Panc1 (cell line): ENCODE data around the gene SOCS6. TPM values are rescaled to one million over a fixed set of nuclear protein-coding genes. Genes with fewer than 3 reads are reported as not detected.

Source experiments
- ATAC-seq: fragments of 200-7000 bp; cut with Tn5 transposase; 2 replicates; pipeline ENCODE4 v1.9.1; 2020; ENCODE audit warnings: mild to moderate bottlenecking, moderate library complexity
- Bru-seq: library from RNA; stranded (reverse); fragments of 400-500 nt; gene quantifications from one replicate; lab custom pipeline; 2021; lab: Mats Ljungman, UMichigan
- BruChase-seq, 2 experiments: library from RNA; stranded (reverse); fragments of 400-500 nt; gene quantifications; one replicate each; lab custom pipeline; 2021; lab: Mats Ljungman, UMichigan
- BruUV-seq: library from RNA; stranded (reverse); fragments of 400-500 nt; replicated peaks from 2 replicates; lab custom pipeline; 2021; lab: Mats Ljungman, UMichigan
- CTCF ChIA-PET: fragments of 300-600 bp; sonication (Branson Sonifier 250); formaldehyde crosslinking; loops from one replicate; lab custom pipeline; 2022; ENCODE audit warnings: antibody characterized with exemption; lab: Charles Lee
- POLR2A ChIA-PET: fragments of 300-600 bp; sonication (Branson Sonifier 250); formaldehyde crosslinking; loops from one replicate; lab custom pipeline; 2022; ENCODE audit warnings: antibody characterized with exemption; lab: Charles Lee
- DNase-seq: peaks from one replicate; pipeline ENCODE4 v3.0.0-alpha.2; 2010; ENCODE audit warnings: low read depth, low spot score
- H3K27ac ChIP-seq: 2 replicates; pipeline ENCODE4 v1.5.1; 2011; ENCODE audit warnings: mild to moderate bottlenecking, low read length, inconsistent platforms
- H3K27me3 ChIP-seq: fragments of 200-500 bp; sonication (Bioruptor generic); 2 replicates; pipeline ENCODE4 v1.6.0; 2014; ENCODE audit warnings: low read length, inconsistent platforms; ENCODE audit not compliant: control insufficient read depth, insufficient read depth
- H3K36me3 ChIP-seq: fragments of 200-500 bp; sonication (Bioruptor generic); 2 replicates; pipeline ENCODE4 v1.5.1; 2014; ENCODE audit warnings: inconsistent platforms, mild to moderate bottlenecking, low read length, moderate library complexity; ENCODE audit not compliant: control insufficient read depth, insufficient read depth
- H3K4me1 ChIP-seq: 2 replicates; pipeline ENCODE4 v1.5.1; 2011; ENCODE audit warnings: inconsistent platforms, mild to moderate bottlenecking, low read length, moderate library complexity; ENCODE audit not compliant: control insufficient read depth, insufficient read depth
- H3K4me3 ChIP-seq, 2 experiments: 2 replicates each; pipeline ENCODE4 v1.5.1; 2011 to 2012; ENCODE audit warnings: low read depth in 2 of 2, low read length in 2 of 2, mild to moderate bottlenecking in 2 of 2, inconsistent platforms in 1 of 2, moderate library complexity in 1 of 2
- H3K9me3 ChIP-seq: fragments of 200-500 bp; sonication (Bioruptor generic); 2 replicates; pipeline ENCODE4 v1.5.1; 2014; ENCODE audit warnings: low read depth, mild to moderate bottlenecking, inconsistent platforms, low read length, moderate library complexity; ENCODE audit not compliant: control insufficient read depth, insufficient read depth
- POLR2AphosphoS5 ChIP-seq: IDR thresholded peaks from 2 replicates; pipeline ENCODE4 v1.6.1; 2012; ENCODE audit warnings: mild to moderate bottlenecking, low read depth, low read length, moderate library complexity
- SIN3A ChIP-seq: IDR thresholded peaks from 2 replicates; pipeline ENCODE4 v1.6.1; 2012; ENCODE audit warnings: low read depth, mild to moderate bottlenecking, low read length, moderate library complexity, borderline replicate concordance; ENCODE audit not compliant: insufficient read depth
- TCF7L2 ChIP-seq: IDR thresholded peaks from 2 replicates; pipeline ENCODE4 v1.6.1; 2011; ENCODE audit warnings: mild to moderate bottlenecking, low read depth, low read length, inconsistent platforms
- in situ Hi-C: cut with HindIII; loops from 2 replicates; pipeline ENCODE4 v1.10.0; 2016; ENCODE audit warnings: low sequenced_read_pairs, low pct_unique_long_range_greater_than_20kb
- intact Hi-C: fragments of 100-400 bp; cut with micrococcal nuclease; formaldehyde crosslinking; loops from one replicate; pipeline ENCODE4 v1.10.0; 2022; ENCODE audit not compliant: unreplicated experiment
- long read RNA-seq: library from polyadenylated mRNA; unstranded; transcript quantifications from one replicate; pipeline ENCODE4 v2.0.0, GENCODE V29; 2021; ENCODE audit not compliant: unreplicated experiment
- polyA plus RNA-seq: library from polyadenylated mRNA; unstranded; fragments of >200 nt; gene quantifications from one replicate; pipeline ENCODE4 v1.2.1, GENCODE V29; 2012; ENCODE audit warnings: missing spikeins; ENCODE audit not compliant: insufficient read length
- total RNA-seq: library from RNA; stranded (reverse); gene quantifications from one replicate; pipeline ENCODE4 v1.2.1, GENCODE V29; 2021; ENCODE audit not compliant: unreplicated experiment
- TF ChIP-seq, protein P1 (sequence below): fragments of 450-650 bp; IDR thresholded peaks from 2 replicates; pipeline ENCODE4 v1.5.1; 2017; ENCODE audit warnings: mild to moderate bottlenecking
- TF ChIP-seq, protein P2 (sequence below), 2 experiments: IDR thresholded peaks; 2 replicates each; pipeline ENCODE4 v1.6.1; 2011 to 2012; ENCODE audit warnings: low read depth in 2 of 2, control low read depth in 1 of 2, low read length in 1 of 2, mild to moderate bottlenecking in 1 of 2, moderate library complexity in 1 of 2; ENCODE audit not compliant: insufficient read depth in 1 of 2

Gene SOCS6, protein sequence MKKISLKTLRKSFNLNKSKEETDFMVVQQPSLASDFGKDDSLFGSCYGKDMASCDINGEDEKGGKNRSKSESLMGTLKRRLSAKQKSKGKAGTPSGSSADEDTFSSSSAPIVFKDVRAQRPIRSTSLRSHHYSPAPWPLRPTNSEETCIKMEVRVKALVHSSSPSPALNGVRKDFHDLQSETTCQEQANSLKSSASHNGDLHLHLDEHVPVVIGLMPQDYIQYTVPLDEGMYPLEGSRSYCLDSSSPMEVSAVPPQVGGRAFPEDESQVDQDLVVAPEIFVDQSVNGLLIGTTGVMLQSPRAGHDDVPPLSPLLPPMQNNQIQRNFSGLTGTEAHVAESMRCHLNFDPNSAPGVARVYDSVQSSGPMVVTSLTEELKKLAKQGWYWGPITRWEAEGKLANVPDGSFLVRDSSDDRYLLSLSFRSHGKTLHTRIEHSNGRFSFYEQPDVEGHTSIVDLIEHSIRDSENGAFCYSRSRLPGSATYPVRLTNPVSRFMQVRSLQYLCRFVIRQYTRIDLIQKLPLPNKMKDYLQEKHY
- total RNA-seq (43.0 TPM), Bru-seq, nascent RNA (percentile 97 among the genes with signal in this experiment), BruChase-seq, experiment 1, labeled RNA remaining after a 2-hour chase (percentile 95 among the genes with signal in this experiment), BruChase-seq, experiment 2, labeled RNA remaining after a 6-hour chase (percentile 82 among the genes with signal in this experiment)
- polyA plus RNA-seq: 22.7 TPM
- long read RNA-seq, full-length matches to known transcripts: 78 of 107 reads
- long read RNA-seq, partial matches to known transcripts: 16 of 107 reads
- long read RNA-seq, other reads (novel, unspliced or antisense): 13 of 107 reads

GRCh38 chr18:70288851-70289328 lies at the start of gene SOCS6:
TSS of gene SOCS6 (plus strand) at chr18:70289045. CDS start at chr18:70324669, 35,624 bp downstream.
- POLR2A ChIA-PET: no interaction called here
- Histone ChIP-seq H3K27me3 (no peaks in the 10 kb centered on the region), H3K4me1 (peaks cover 21% of the 10 kb centered on the region), H3K36me3 (no peaks in the 10 kb centered on the region), H3K4me3 (peak within 1 kb of the TSS; percentile 77 to 90), H3K9me3 (no peaks in the 10 kb centered on the region), H3K27ac (peak within 1 kb of the TSS; percentile 98)
- DNase-seq (no peak), ATAC-seq (peak; percentile 70)
- TF ChIP-seq POLR2AphosphoS5: peak; percentile 54
- TF ChIP-seq, protein P1, sequence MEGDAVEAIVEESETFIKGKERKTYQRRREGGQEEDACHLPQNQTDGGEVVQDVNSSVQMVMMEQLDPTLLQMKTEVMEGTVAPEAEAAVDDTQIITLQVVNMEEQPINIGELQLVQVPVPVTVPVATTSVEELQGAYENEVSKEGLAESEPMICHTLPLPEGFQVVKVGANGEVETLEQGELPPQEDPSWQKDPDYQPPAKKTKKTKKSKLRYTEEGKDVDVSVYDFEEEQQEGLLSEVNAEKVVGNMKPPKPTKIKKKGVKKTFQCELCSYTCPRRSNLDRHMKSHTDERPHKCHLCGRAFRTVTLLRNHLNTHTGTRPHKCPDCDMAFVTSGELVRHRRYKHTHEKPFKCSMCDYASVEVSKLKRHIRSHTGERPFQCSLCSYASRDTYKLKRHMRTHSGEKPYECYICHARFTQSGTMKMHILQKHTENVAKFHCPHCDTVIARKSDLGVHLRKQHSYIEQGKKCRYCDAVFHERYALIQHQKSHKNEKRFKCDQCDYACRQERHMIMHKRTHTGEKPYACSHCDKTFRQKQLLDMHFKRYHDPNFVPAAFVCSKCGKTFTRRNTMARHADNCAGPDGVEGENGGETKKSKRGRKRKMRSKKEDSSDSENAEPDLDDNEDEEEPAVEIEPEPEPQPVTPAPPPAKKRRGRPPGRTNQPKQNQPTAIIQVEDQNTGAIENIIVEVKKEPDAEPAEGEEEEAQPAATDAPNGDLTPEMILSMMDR: no peak
- TF ChIP-seq, protein P2, sequence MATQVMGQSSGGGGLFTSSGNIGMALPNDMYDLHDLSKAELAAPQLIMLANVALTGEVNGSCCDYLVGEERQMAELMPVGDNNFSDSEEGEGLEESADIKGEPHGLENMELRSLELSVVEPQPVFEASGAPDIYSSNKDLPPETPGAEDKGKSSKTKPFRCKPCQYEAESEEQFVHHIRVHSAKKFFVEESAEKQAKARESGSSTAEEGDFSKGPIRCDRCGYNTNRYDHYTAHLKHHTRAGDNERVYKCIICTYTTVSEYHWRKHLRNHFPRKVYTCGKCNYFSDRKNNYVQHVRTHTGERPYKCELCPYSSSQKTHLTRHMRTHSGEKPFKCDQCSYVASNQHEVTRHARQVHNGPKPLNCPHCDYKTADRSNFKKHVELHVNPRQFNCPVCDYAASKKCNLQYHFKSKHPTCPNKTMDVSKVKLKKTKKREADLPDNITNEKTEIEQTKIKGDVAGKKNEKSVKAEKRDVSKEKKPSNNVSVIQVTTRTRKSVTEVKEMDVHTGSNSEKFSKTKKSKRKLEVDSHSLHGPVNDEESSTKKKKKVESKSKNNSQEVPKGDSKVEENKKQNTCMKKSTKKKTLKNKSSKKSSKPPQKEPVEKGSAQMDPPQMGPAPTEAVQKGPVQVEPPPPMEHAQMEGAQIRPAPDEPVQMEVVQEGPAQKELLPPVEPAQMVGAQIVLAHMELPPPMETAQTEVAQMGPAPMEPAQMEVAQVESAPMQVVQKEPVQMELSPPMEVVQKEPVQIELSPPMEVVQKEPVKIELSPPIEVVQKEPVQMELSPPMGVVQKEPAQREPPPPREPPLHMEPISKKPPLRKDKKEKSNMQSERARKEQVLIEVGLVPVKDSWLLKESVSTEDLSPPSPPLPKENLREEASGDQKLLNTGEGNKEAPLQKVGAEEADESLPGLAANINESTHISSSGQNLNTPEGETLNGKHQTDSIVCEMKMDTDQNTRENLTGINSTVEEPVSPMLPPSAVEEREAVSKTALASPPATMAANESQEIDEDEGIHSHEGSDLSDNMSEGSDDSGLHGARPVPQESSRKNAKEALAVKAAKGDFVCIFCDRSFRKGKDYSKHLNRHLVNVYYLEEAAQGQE (IDR thresholded peaks at IDR 0.05; ENCODE audit: insufficient read depth in 1 of 2, low read depth in 2 of 2, low read length in 1 of 2): no peak
- no peak for TF ChIP-seq TCF7L2
- TF ChIP-seq SIN3A: peak; percentile 63; the same call in 1 of the 2 replicates
- CTCF ChIA-PET: no interaction called here
- BruUV-seq: no TSS peak
- intact Hi-C loops: no loop called here
- in situ Hi-C loops: no loop called here

- no peak for TF ChIP-seq POLR2AphosphoS5
- TF ChIP-seq TCF7L2: no peak
- TF ChIP-seq, protein P2 (IDR thresholded peaks at IDR 0.05; ENCODE audit: insufficient read depth in 1 of 2, low read depth in 2 of 2, low read length in 1 of 2): no peak
- TF ChIP-seq, protein P1: no peak
- TF ChIP-seq SIN3A: no peak
- ATAC-seq (peak; percentile 74), DNase-seq (no peak)
- H3K9me3 ChIP-seq: no peaks in the 10 kb centered on the region
- H3K4me3 ChIP-seq: peak overlapping the region; percentile 7 to 35; a peak in 3 of 4 replicates
- BruUV-seq: no TSS peak
- in situ Hi-C loops (no loop called here), intact Hi-C loops (no loop called here)
- peaks cover 9% of the 10 kb centered on the region; the same call in 1 of the 2 replicates for H3K4me1 ChIP-seq
- H3K36me3 ChIP-seq: no peaks in the 10 kb centered on the region
- H3K27ac ChIP-seq: peak overlapping the region; percentile 67
- ChIA-PET CTCF (no interaction called here), POLR2A (no interaction called here)
- no peaks in the 10 kb centered on the region for H3K27me3 ChIP-seq
Measured at GRCh38 chr18:70243131-70243929, 45.5 kb upstream of the SOCS6 start.
